Measurements from ENCODE around the gene WNT2B. TPM values are rescaled to one million over a fixed set of nuclear protein-coding genes. Genes with fewer than 3 reads are reported as not detected.

The WNT2B gene
- total and polyA plus RNA-seq, 9 of the 15 experiments (the other 6 are each of a cell fraction or from before 2014, with no cell fraction given) = 0.02 to 0.06 (median 0.04) TPM; not detected in 3

DNA sequence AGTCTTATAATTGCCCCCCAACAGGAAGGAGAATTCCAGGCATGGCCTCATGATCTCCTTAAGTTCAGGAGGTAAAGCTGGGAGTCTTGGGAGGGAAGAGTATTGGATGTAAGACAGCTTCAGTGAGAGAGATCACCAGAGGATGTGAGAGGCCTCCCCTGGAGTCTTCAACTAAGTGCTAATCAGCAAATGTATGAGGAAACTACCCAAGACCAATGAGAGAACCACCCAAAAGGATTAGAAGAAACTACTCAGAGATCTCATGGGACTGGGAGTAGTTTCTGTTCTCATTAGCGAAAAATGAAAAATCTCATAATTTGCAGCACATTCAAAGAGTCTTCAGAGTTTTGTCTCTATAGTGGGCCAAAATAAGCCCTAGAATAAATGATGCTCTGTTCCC is 36.6 kb upstream of the WNT2B start:
- H3K9me1 ChIP-seq (ENCODE audit: control insufficient read depth, insufficient read depth, low read length) = no peaks in the 10 kb centered on the region
- FAIRE-seq (no peak), ATAC-seq (no peak), DNase-seq (ENCODE audit: extremely low read depth in 1 of 4, low spot score in 3 of 4) (no peak)
- in situ Hi-C loops (cut with MboI) (no loop called here), intact Hi-C loops (cut with micrococcal nuclease) (no loop called here)
- TF ChIP-seq, protein P1, sequence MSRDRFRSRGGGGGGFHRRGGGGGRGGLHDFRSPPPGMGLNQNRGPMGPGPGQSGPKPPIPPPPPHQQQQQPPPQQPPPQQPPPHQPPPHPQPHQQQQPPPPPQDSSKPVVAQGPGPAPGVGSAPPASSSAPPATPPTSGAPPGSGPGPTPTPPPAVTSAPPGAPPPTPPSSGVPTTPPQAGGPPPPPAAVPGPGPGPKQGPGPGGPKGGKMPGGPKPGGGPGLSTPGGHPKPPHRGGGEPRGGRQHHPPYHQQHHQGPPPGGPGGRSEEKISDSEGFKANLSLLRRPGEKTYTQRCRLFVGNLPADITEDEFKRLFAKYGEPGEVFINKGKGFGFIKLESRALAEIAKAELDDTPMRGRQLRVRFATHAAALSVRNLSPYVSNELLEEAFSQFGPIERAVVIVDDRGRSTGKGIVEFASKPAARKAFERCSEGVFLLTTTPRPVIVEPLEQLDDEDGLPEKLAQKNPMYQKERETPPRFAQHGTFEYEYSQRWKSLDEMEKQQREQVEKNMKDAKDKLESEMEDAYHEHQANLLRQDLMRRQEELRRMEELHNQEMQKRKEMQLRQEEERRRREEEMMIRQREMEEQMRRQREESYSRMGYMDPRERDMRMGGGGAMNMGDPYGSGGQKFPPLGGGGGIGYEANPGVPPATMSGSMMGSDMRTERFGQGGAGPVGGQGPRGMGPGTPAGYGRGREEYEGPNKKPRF (IDR thresholded peaks at IDR 0.05; ENCODE audit: low read depth, low read length) = no peak
- no peak overlapping the region for H3K4me3 ChIP-seq
- H3K9ac ChIP-seq (ENCODE audit: insufficient read depth in 1 of 2, low read depth in 2 of 2, low read length in 2 of 2) = no peak overlapping the region
- H3K9me3 ChIP-seq (replicated peaks; ENCODE audit: control insufficient read depth, insufficient read depth, low read depth, low read length) = no peaks in the 10 kb centered on the region; the same call in 1 of the 2 replicates
- H3K27me3 ChIP-seq (ENCODE audit: control insufficient read depth in 2 of 2, insufficient read depth in 2 of 2, low read length in 2 of 2) = peaks cover 7 to 9% of the 10 kb centered on the region in 2 experiments
- 0% methylated on average over 1 of the region's 1 CpG for WGBS (ENCODE audit: insufficient coverage, low coverage, missing lambda C conversion rate)
- POLR2A ChIA-PET = no interaction called here
- no peaks in the 10 kb centered on the region for H3K36me3 ChIP-seq (ENCODE audit: control insufficient read depth, insufficient read depth, low read length)
- H4K20me1 ChIP-seq (replicated peaks; ENCODE audit: control insufficient read depth, insufficient read depth, low read length) = no peaks in the 10 kb centered on the region
- H2AFZ ChIP-seq (ENCODE audit: low read depth, low read length) = no peak overlapping the region
- CTCF ChIA-PET (ENCODE audit: low intra/inter-chr PET ratio) = interaction anchor here (0.6 kb wide), 1 partner anchor 629 kb away, joined by 3 read pairs; no protein-coding TSS in a partner anchor
- no peaks in the 10 kb centered on the region for H3K4me1 ChIP-seq (replicated peaks in 1 of 2; ENCODE audit: control insufficient read depth in 2 of 2, insufficient read depth in 2 of 2, low read length in 2 of 2)
- no peak overlapping the region for H3K27ac ChIP-seq (ENCODE audit: extremely low read depth, low read depth, low read length)
- no TSS peak for BruUV-seq (replicated peaks)
- no peaks in the 10 kb centered on the region for H3K79me2 ChIP-seq (ENCODE audit: control insufficient read depth, insufficient read depth, low read length)
- no peak overlapping the region for H3K4me2 ChIP-seq (ENCODE audit: insufficient read depth, low read length)

GRCh38 chr1:112477550-112477949 is 31.2 kb upstream of the WNT2B start:
- Histone ChIP-seq H3K4me3 (no peak overlapping the region), H3K36me3 (ENCODE audit: control insufficient read depth, insufficient read depth, low read length) (no peaks in the 10 kb centered on the region), H4K20me1 (replicated peaks; ENCODE audit: control insufficient read depth, insufficient read depth, low read length) (no peaks in the 10 kb centered on the region), H3K9me1 (ENCODE audit: control insufficient read depth, insufficient read depth, low read length) (no peaks in the 10 kb centered on the region), H3K9ac (ENCODE audit: insufficient read depth in 1 of 2, low read depth in 2 of 2, low read length in 2 of 2) (no peak overlapping the region), H3K27me3 (ENCODE audit: control insufficient read depth in 2 of 2, insufficient read depth in 2 of 2, low read length in 2 of 2) (no peaks in the 10 kb centered on the region; a peak in 1 of 5 replicates), H3K27ac (ENCODE audit: extremely low read depth, low read depth, low read length) (no peak overlapping the region), H2AFZ (ENCODE audit: low read depth, low read length) (no peak overlapping the region), H3K4me2 (ENCODE audit: insufficient read depth, low read length) (no peak overlapping the region), H3K79me2 (ENCODE audit: control insufficient read depth, insufficient read depth, low read length) (no peaks in the 10 kb centered on the region), H3K4me1 (replicated peaks in 1 of 2; ENCODE audit: control insufficient read depth in 2 of 2, insufficient read depth in 2 of 2, low read length in 2 of 2) (no peaks in the 10 kb centered on the region), H3K9me3 (replicated peaks; ENCODE audit: control insufficient read depth, insufficient read depth, low read depth, low read length) (no peaks in the 10 kb centered on the region; the same call in none of the 2 replicates)
- BruUV-seq (replicated peaks) = no TSS peak
- intact Hi-C loops (cut with micrococcal nuclease) (no loop called here), in situ Hi-C loops (cut with MboI) (no loop called here)
- ChIA-PET CTCF (ENCODE audit: low intra/inter-chr PET ratio) (no interaction called here), POLR2A (no interaction called here)
- TF ChIP-seq CXXC5 (CRISPR knock-in tag; IDR thresholded peaks at IDR 0.05) (no peak), TRIM28 (IDR thresholded peaks at IDR 0.05) (peak; percentile 90; the same call in 1 of the 2 replicates), ZNF57 (CRISPR knock-in tag; IDR thresholded peaks at IDR 0.05) (no peak), ZNF280B (CRISPR knock-in tag; IDR thresholded peaks at IDR 0.05) (0 out of 2 replicates have a peak, but pooled peaks have one; percentile 71), CBX3 (IDR thresholded peaks at IDR 0.05; ENCODE audit: borderline replicate concordance in 1 of 2, low read length in 2 of 2) (0 out of 3 replicates have a peak, but pooled peaks of 1 of the 2 experiments have one; percentile 28), ZBTB43 (CRISPR knock-in tag; IDR thresholded peaks at IDR 0.05) (no peak)
- TF ChIP-seq, protein P2, sequence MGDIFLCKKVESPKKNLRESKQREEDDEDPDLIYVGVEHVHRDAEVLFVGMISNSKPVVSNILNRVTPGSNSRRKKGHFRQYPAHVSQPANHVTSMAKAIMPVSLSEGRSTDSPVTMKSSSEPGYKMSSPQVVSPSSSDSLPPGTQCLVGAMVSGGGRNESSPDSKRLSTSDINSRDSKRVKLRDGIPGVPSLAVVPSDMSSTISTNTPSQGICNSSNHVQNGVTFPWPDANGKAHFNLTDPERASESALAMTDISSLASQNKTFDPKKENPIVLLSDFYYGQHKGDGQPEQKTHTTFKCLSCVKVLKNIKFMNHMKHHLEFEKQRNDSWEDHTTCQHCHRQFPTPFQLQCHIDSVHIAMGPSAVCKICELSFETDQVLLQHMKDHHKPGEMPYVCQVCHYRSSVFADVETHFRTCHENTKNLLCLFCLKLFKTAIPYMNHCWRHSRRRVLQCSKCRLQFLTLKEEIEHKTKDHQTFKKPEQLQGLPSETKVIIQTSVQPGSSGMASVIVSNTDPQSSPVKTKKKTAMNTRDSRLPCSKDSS (IDR thresholded peaks at IDR 0.05; ENCODE audit: low read depth, partially characterized antibody) = peak; percentile 78
- no peak for DNase-seq (ENCODE audit: extremely low read depth in 1 of 4, low spot score in 3 of 4)
- no peak for ATAC-seq
- FAIRE-seq = no peak

Measured in K562 (cell line).